Peyer's patch (tissue), 4 donors: ENCODE results near the gene SPON1. TPM values are rescaled to one million over a fixed set of nuclear protein-coding genes. Genes with fewer than 3 reads are reported as not detected.
"Not testable (repeated sequence)": the region's sequence is repeated elsewhere in the genome, so short reads cannot be mapped to it uniquely, and the experiment has no call there.

Experiments
- DNase-seq, 3 donors: peaks; one replicate each; pipeline ENCODE4 v3.0.0-alpha.2; 2017 to 2019
- H3K27ac ChIP-seq, 4 donors: fragments of 200-600 bp; sonication (generic); one replicate each; pipeline ENCODE4 v1.5.1; 2016 to 2019
- H3K27me3 ChIP-seq, 2 donors: fragments of 200-600 bp; sonication (generic); one replicate each; pipeline ENCODE4 v1.5.1; 2019
- H3K36me3 ChIP-seq, 3 donors: fragments of 200-600 bp; sonication (generic); one replicate each; pipeline ENCODE4 v1.5.1; 2016 to 2019
- H3K4me1 ChIP-seq, 4 donors: fragments of 200-600 bp; sonication (generic); one replicate each; pipeline ENCODE4 v1.5.1; 2016 to 2019
- H3K4me3 ChIP-seq, 4 donors: fragments of 200-600 bp; sonication (generic); 1 replicate in 3 of 4; 2 replicates in 1 of 4; pipeline ENCODE4 v1.5.1; 2016 to 2019; ENCODE audit warnings: mild to moderate bottlenecking in 1 of 4
- H3K9me3 ChIP-seq, 4 donors: fragments of 200-600 bp; sonication (generic); one replicate each; pipeline ENCODE4 v1.5.1; 2016 to 2019; ENCODE audit warnings: mild to moderate bottlenecking in 1 of 4
- CTCF ChIP-seq, 6 experiments: fragments of 450-650 bp in 4 of 6; fragments of 200-600 bp in 2 of 6; sonication (generic) in 1 of 6; IDR thresholded peaks; one replicate each; pipeline ENCODE4 v1.5.1; 2017 to 2019; ENCODE audit warnings: antibody characterized with exemption in 6 of 6, mild to moderate bottlenecking in 3 of 6, moderate library complexity in 1 of 6
- POLR2A ChIP-seq, 2 donors: fragments of 450-650 bp; IDR thresholded peaks; one replicate each; pipeline ENCODE4 v1.5.1; 2017; ENCODE audit warnings: antibody characterized with exemption in 2 of 2, mild to moderate bottlenecking in 2 of 2, moderate library complexity in 2 of 2
- total RNA-seq, 4 donors: library from RNA; depleted of rRNA; stranded (reverse); fragments of >200 nt; gene quantifications; one replicate each; pipeline ENCODE4 v1.1.0, GENCODE V29; 2016

SPON1 gene
- total RNA-seq, 4 donors from 2014 or later = 26.4 to 53.8 (median 48.3) TPM

- TF ChIP-seq POLR2A (IDR thresholded peaks at IDR 0.05) (no peak), CTCF (IDR thresholded peaks at IDR 0.05) (peak in 5 of 6 experiments; percentile 40 to 89 (median 77))
- peaks cover 0 to under 1% (median 0%) of the 10 kb centered on the region in 3 donors for H3K36me3 ChIP-seq
- H3K9me3 ChIP-seq = peaks cover 0 to 7% (median 1%) of the 10 kb centered on the region in 4 donors
- no peaks in the 10 kb centered on the region for H3K27me3 ChIP-seq
- no peak overlapping the region for H3K4me3 ChIP-seq
- no peak overlapping the region for H3K27ac ChIP-seq
- no peaks in the 10 kb centered on the region for H3K4me1 ChIP-seq
- DNase-seq = no peak
Measured at GRCh38 chr11:14148653-14149273, 186.2 kb downstream of the SPON1 start.

GRCh38 chr11:14149683-14150082, 187.2 kb downstream of the SPON1 start:
- no peaks in the 10 kb centered on the region for H3K4me1 ChIP-seq
- peaks cover 0 to 7% (median 0%) of the 10 kb centered on the region in 3 donors for H3K36me3 ChIP-seq
- peaks cover 0 to 16% (median 5%) of the 10 kb centered on the region in 4 donors for H3K9me3 ChIP-seq
- no peak for DNase-seq
- H3K4me3 ChIP-seq = no peak overlapping the region
- H3K27me3 ChIP-seq = no peaks in the 10 kb centered on the region
- H3K27ac ChIP-seq = no peak overlapping the region
- no peak for TF ChIP-seq POLR2A (IDR thresholded peaks at IDR 0.05)
- no peak for TF ChIP-seq CTCF (IDR thresholded peaks at IDR 0.05)

GRCh38 chr11:14150878-14151277, 188.4 kb downstream of the SPON1 start:
- Histone ChIP-seq H3K27ac (no peak overlapping the region), H3K4me3 (no peak overlapping the region), H3K4me1 (no peaks in the 10 kb centered on the region), H3K36me3 (peaks cover 0 to 7% (median 0%) of the 10 kb centered on the region in 3 donors), H3K9me3 (peaks cover 0 to 21% (median 5%) of the 10 kb centered on the region in 4 donors), H3K27me3 (no peaks in the 10 kb centered on the region)
- no peak for TF ChIP-seq CTCF (IDR thresholded peaks at IDR 0.05)
- TF ChIP-seq POLR2A (IDR thresholded peaks at IDR 0.05) = no peak
- DNase-seq = no peak

- H3K4me3 ChIP-seq, H3K4me1 ChIP-seq, DNase-seq, H3K36me3 ChIP-seq, H3K27me3 ChIP-seq, H3K27ac ChIP-seq: not testable (repeated sequence)
- peaks cover 0 to 21% (median 8%) of the 10 kb centered on the region in 4 donors for H3K9me3 ChIP-seq
Measured at GRCh38 chr11:14154103-14154502, 191.6 kb downstream of the SPON1 start.

GRCh38 chr11:14158393-14158792, 195.9 kb downstream of the SPON1 start:
- Histone ChIP-seq H3K4me3 (no peak overlapping the region), H3K9me3 (peaks cover 0 to 18% (median 8%) of the 10 kb centered on the region in 4 donors), H3K27ac (no peak overlapping the region), H3K27me3 (no peaks in the 10 kb centered on the region), H3K4me1 (no peaks in the 10 kb centered on the region), H3K36me3 (peaks cover 0 to 7% (median 0%) of the 10 kb centered on the region in 3 donors)
- TF ChIP-seq CTCF (IDR thresholded peaks at IDR 0.05) (no peak), POLR2A (IDR thresholded peaks at IDR 0.05) (no peak)
- DNase-seq = no peak

- Histone ChIP-seq H3K27ac (no peak overlapping the region), H3K36me3 (no peaks in the 10 kb centered on the region), H3K9me3 (no peaks in the 10 kb centered on the region), H3K4me1 (no peaks in the 10 kb centered on the region), H3K27me3 (no peaks in the 10 kb centered on the region), H3K4me3 (no peak overlapping the region)
- TF ChIP-seq POLR2A (IDR thresholded peaks at IDR 0.05) = no peak
- DNase-seq = no peak
Measured at GRCh38 chr11:14163576-14163975, 201.1 kb downstream of the SPON1 start.

GRCh38 chr11:14173679-14174078, 211.2 kb downstream of the SPON1 start:
- not testable (repeated sequence) for H3K36me3 ChIP-seq, H3K4me3 ChIP-seq, DNase-seq

More at GRCh38 chr11:14173679-14174078, 211.2 kb downstream of the SPON1 start:
- H3K4me1 ChIP-seq, H3K27me3 ChIP-seq, H3K9me3 ChIP-seq, H3K27ac ChIP-seq: not testable (repeated sequence)
